HEK293 (cell line): ENCODE results near the gene SRL.

ENCODE experiments used
- CTCF ChIP-seq: fragments of 450-650 bp; formaldehyde crosslinking; IDR thresholded peaks from 2 replicates; pipeline ENCODE4 v1.5.1; 2016; ENCODE audit warnings: missing biosample characterization, missing genetic modification characterization
- GLI4 ChIP-seq: fragments of 450-650 bp; formaldehyde crosslinking; IDR thresholded peaks from 2 replicates; pipeline ENCODE4 v1.5.1; 2016; ENCODE audit warnings: missing biosample characterization, missing genetic modification characterization
- KLF1 ChIP-seq: fragments of 450-650 bp; formaldehyde crosslinking; IDR thresholded peaks from 2 replicates; pipeline ENCODE4 v1.5.1; 2016; ENCODE audit warnings: missing biosample characterization, missing genetic modification characterization
- YY1 ChIP-seq: fragments of 450-650 bp; formaldehyde crosslinking; IDR thresholded peaks from 2 replicates; pipeline ENCODE4 v1.5.1; 2018; ENCODE audit warnings: missing biosample characterization, missing genetic modification characterization
- ZNF184 ChIP-seq: fragments of 450-650 bp; IDR thresholded peaks from 2 replicates; pipeline ENCODE4 v1.5.1; 2018; ENCODE audit warnings: missing biosample characterization, mild to moderate bottlenecking, missing genetic modification characterization
- ZNF521 ChIP-seq: fragments of 450-650 bp; formaldehyde crosslinking; IDR thresholded peaks from 2 replicates; pipeline ENCODE4 v1.5.1; 2017; ENCODE audit warnings: missing biosample characterization, mild to moderate bottlenecking, missing genetic modification characterization

DNA sequence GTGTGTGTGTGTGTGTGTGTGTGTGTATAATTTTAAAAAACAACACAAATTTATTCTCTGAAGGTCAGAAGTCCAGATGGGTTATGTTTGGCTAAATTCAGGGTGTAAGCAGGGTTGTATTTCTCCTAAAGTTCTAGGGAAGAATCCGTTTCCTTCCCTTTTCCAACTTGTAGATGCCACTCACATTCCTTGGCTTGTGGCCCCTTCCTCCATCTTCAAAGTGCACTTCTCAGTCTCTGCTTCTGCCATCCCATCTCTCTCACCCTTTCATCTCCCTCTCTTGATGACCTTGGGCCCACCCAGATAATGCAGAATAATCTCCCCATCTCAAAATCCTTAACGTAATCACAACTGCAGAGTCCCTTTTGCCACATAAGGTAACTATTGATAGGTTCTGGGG, 38.7 kb upstream of the SRL start:
- TF ChIP-seq CTCF (tag by site-specific recombination) (no peak), YY1 (no peak), KLF1 (no peak), ZNF184 (tag by site-specific recombination) (no peak), ZNF521 (tag by site-specific recombination) (no peak), GLI4 (no peak)
